ENCODE data around the gene DUSP15.
"Not testable (repeated sequence)": the region's sequence is repeated elsewhere in the genome, so short reads cannot be mapped to it uniquely, and the experiment has no call there.

DUSP15 gene

DNA sequence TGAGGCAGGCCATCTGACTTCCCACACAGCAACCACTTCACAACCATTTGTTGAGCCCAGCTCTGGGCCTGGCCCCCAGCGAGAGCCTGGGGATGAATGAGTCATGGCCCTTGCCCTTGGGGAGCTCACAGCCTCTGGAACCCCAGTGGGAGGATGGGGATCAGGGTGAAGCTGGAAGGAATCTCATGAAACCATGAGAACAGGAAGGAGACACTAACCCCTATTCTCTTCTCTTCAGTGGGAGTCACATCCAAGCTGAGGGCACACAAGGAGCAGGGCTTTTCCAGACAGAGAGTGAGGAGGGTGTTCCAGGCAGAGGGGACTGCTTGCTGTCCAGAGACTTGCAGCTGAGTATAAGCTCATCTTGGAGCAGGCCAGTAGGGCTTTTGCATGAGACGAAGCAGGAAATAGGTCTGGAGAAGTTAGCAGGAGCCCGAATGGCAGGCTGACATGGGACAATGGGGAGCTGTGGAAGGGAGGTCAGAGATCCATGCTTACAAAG, 32.4 kb downstream of the DUSP15 start:
- no peak for DNase-seq

DNA sequence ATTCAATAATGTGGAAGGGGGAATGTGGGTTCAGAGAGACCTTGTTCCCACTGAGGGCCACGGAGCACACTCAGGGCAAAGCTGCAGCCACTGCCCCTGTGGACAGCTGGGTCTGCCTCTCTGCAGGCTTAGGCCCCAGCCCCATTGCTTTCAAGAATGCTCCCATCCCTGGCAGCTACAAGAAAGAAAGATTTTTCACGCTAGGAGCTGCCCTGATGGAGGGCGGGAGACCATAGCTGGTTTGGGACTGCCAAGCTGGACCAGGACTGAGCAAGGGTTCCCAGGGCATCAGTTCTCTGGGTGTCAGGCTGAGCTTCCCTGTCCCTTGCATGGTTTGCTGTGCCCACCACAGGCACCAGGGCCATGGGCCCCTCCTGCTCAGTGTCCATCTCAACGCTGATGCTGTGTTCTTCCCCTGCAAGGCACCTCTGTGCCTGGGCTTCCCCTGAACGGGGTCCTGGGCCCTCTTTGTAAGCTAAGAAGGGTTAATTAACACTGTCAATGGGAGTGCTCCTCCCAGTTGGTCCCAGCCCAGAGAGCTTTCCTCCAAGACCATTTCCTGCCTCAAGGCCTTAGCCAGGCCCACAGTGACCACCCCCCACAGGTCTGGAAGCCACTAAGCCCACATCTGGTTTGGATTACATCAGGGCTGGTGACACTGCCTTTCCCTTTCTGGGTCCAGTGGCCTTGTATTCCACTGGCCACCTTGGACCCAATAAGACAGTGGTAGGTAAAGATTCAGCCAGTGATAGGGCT, 33.3 kb downstream of the DUSP15 start:
- no peak for DNase-seq

DNA sequence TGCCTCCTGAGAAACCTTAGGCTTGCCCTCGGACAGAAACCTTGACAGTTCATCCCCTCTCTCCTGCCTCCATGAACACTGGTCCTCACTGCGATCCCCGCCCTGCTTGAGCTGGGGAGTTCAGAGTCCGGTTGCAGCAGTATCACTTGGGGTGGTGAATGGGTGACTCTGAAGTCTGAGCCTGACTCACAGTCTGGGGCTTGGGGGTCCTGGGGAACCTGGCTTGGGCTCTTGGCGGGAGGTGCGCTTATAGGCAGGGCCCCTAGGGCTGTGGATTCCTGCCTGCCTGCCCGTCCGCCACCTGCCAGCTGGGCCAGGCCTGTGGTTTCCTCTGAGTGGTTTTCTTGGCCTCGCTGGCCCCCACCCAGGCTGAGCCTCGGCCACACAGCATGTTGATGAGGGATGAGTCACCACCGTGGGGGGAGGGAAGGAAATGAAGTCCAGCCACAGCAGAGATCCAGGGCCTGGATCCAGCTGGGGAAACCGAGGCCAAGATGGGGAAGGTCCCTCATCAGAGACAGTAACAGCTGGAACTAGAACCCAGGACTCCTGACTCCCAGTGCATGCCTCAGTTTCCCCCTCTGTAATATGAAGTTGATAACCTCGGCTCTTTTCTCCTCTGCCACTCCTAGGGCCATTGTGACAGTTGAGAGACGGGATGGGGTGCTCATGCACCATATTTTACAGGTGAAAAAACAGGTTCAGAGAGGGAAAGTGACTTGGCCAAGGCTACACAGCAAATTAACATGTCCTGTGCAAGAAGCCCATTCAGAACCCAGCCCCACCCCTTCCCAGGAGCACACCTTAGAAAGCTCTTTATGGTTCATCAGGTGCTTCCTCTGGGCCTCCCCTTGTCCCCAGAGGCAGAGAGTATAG, 34.1 kb downstream of the DUSP15 start:
- no peak for DNase-seq

DNA sequence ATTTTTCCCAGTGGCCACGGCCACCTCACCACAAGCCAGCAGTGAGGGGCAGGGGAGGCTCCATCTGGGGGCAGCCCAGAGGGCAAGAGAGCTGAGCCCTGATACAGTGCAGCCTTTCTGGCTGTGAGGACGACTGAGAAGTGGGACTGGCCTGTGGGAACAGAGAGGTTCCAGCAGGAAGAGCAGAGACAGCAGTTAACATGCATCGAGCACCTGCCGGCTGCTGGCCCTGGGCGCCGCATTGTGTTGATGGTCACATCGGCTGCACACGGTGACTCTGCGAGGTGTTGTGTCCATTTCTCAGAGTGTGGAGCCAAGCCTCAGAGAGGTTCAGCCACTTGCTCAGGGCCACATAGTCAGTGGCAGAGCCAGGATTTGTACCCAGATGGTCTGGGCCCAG, 34.8 kb downstream of the DUSP15 start:
- DNase-seq, result no peak

DNA sequence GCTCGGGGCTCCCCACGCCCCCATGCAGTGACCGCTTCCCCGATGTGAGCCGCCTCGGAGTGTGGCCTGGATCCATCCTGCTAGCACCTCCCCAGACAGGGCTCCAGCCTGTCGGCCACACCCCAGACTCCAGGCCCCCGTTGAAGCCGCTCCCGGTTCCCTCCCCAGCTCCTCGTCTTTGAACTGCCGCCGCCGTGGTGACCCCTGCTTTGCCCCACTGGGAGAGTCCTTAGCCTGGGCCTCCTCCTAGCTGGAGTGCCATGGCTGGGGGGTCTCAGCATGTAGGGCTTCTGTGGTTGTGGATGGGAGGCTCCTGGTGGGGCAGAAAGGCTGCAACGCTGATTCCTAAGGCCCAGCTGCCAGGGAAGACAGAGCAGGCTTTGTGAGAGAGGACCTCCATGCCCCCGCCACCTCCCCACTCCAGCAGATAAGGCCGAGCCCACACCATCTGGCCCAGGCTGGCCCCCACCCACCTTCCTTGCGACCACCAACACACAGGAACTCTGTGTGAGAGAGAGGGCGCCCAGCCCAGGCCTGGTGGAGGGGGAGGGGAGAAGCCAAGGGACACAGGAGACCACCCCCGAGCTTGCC, 36.3 kb downstream of the DUSP15 start:
- DNase-seq, result no peak

DNA sequence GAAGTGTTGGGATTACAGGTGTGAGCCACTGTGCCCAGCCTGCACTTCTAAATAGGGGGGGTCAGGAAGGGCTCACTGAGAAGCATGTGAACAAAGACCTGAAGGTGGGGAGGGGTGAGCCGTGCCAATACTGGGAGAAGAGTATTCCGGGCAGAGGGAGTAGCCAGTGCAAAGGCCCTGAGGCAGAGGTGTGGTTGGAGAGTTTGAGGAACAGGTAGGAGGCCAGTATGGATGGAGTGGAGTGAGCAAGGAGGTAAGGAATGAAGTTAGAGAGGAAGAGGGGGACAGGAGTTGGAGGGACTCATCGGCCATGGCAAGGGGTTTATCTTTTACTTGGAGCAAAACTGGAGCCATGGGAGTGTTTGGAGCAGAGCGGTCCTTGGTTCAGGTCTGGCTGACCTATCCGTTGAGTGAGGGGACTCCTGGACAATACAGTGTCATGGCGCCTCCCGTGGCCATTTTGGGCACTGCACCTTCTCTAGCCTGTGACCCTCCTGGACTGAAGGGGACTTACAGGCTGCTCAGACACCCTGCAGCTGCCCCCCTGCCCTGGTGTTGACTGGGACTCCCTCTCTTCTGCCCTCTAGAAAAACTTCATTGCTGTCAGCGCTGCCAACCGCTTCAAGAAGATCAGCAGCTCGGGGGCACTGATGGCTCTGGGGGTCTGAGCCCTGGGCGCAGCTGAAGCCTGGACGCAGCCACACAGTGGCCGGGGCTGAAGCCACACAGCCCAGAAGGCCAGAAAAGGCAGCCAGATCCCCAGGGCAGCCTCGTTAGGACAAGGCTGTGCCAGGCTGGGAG, 37.0 kb downstream of the DUSP15 start:
- DNase-seq, result peak; percentile 60

DNA sequence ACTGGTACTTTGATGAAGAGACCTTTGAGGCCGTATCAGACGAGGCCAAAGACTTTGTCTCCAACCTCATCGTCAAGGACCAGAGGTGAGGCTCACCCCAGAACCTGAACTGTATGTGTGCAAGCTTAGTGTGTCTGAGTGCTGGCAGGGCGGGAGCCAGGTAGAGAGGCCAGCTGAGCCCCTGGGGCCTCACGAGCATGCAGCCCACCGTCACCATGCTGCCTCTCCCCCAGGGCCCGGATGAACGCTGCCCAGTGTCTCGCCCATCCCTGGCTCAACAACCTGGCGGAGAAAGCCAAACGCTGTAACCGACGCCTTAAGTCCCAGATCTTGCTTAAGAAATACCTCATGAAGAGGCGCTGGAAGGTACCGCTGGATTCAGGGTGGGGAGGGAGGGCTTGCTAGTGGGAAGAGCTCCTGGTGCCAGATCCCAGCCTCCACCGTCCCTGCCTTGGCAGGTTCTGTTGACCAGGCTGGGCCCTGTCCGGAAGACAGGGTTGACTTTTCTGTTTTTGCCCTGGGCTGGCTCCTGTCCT, 38.5 kb downstream of the DUSP15 start:
- no peak for DNase-seq

DNA sequence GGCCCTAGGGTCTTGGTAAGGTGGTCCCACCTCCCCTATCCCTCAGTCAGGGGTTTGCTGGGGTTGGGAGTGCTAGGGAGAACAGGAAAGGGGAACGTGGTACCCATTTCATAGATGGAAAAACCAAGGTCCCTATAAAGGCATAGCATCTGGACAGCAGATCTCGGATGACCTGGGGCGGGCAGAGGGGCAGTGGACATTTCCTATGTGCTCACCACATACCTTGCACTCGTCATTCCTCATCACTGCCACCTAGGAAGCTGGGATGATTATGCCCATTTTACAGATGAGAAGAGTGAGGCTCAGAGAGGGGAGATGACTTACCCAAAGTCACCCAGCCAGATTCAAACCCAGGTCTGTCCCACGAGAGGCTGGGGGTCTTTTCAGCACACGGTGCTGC, 39.1 kb downstream of the DUSP15 start:
- no peak for DNase-seq

DNA sequence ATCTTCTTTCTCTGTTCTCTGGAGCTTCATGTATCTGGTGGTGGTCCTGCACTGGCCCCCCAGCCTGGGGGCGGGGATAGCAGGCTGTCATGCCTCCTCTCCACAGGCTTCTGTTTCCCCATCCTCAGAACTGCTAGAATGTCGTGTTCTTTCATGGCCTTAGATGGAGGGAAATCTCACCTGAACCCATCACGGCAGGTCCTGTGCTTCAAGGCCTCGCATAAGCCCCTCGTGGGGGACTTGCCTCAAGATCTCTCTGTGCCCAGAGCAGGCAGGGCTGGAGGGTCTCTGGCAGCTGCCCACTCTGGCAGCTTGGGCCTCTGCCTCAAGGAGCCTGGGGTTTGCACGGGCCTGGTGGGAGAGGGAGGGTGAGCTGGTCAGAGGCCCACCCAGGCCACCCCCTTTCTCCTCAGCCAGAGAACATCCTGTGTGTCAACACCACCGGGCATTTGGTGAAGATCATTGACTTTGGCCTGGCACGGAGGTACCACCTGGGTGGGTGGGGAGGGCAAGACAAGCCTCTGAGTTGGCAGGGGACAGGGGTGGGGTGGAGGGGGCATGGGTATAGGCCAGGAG, 39.8 kb downstream of the DUSP15 start:
- DNase-seq, result no peak

DNA sequence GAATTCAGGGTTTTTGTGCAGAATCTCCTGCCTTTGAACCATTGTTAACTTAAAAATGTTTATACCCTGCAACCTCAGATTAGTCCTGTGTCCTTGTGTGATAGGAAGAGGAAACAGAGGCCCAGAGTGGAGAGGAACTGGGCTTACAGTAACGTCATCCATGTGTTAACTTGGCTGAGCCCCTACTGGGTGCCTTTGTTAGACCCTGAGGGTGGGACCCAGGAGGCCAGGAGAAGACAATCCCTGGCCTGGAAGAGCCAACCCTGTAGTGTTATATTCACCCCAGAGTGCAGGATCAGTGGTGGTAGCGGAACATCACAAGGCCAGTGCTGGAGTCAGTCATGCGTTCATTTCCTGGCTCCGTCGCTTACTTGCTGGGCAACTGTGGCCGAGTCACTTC, 40.6 kb downstream of the DUSP15 start:
- DNase-seq, result no peak

DNA sequence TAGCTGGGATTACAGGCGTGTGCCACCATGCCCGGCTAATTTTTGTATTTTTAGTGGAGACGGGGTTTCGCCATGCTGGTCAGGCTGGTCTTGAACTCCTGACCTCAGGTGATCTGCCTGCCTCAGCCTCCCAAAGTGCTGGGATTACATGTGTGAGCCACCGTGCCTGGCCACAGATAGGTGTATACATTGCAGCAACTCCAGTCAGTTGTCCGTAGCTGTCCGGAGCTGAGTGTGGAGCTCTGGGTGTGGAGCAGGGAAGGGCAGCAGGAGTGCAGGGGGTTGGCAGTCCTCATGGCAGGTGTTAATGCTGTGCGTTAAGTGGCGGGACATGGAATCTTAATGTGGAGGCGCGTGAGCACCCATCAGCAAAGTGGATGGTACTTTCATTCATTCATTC, 42.3 kb downstream of the DUSP15 start:
- not testable (repeated sequence) for DNase-seq

DNA sequence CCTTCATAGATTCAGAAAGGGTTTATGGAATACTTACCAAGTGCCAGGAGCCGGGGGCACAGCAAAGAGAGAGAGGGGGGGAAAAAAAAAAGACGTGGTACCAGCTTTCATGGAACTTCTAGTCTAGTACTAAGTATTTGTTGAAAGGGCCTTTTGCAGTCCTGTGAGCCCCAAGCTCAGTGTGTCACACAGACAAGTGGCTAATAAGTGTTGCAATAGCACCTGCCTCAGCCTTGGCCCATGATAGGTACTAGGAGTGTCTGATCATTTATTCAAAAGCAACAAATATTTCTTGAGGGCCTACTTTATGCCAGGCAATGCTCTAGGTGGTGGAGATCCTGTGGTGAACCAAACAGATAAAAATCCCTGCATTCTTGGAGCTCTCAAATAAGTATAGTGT, 43.3 kb downstream of the DUSP15 start:
- DNase-seq, result no peak

DNA sequence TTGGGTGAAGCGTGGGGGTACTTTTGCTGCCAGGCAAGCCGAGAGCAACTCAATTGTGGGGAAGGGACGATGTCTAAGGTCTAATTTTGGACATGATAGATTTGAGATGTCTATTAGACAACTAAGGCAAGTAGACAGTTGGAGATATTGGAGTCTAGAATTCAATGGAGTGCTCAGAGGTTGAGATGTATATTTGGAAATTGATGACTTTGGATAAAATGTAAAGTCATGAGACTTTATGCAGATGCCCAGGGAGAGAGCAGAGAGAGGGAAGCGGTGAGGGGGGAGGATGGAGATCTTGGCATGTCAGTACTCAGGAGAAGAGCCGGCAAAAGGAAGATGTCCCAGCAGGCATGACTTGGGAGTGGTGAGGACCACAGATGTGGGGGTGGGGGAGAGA, 44.3 kb downstream of the DUSP15 start:
- no peak for DNase-seq

DNA sequence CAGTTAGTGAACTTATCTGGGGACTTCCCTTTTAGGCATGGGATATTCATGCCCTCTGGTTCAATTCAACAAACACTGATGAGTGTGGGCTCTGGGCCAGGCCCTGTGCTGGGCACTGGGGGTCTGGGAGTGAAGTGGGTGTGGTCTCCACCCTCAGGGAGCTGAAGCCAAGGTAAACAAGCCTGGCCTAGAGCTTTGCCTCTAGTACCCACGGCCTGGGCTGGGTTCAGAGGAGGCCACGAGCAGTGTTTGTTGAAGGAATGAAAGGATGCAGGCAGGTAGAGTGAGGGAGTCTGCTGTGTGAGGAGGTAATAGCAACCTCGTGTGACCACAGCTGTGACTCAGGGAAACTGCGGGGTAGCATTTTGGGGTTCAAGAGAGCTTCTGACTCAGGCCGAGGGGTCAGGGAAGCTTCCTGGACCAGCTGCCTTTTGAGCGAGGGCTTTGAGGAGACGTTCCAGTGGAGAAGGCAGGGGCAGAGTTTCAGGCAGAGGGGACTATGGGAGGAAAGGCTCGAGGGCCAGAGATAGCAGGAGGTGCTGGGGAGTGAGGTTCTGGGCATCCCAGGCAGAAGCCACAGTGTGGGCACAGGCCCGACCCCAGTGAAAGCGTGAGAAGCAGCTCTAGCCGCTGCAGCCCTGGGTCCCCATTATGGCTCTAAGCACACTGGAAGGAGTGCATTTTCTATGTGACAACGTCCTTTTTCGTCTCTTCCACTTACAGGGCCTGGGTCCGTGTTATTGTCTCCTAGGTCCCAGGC, 45.6 kb downstream of the DUSP15 start:
- no peak for DNase-seq

DNA sequence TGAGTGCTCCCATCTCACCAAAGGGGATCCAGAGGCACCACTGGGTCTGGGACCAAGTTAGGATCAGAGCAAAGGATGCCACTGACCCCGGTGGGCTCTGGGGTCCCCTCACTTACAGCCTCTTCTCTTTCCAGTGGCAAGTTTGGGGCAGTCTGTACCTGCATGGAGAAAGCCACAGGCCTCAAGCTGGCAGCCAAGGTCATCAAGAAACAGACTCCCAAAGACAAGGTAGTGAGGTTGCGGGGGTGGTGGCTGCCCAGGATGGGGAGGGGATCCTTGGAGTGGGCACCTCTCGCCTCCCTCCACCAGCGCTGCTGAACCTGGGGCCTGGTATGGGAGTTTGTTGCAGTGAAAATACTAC, 46.2 kb downstream of the DUSP15 start:
- no peak for DNase-seq

DNA sequence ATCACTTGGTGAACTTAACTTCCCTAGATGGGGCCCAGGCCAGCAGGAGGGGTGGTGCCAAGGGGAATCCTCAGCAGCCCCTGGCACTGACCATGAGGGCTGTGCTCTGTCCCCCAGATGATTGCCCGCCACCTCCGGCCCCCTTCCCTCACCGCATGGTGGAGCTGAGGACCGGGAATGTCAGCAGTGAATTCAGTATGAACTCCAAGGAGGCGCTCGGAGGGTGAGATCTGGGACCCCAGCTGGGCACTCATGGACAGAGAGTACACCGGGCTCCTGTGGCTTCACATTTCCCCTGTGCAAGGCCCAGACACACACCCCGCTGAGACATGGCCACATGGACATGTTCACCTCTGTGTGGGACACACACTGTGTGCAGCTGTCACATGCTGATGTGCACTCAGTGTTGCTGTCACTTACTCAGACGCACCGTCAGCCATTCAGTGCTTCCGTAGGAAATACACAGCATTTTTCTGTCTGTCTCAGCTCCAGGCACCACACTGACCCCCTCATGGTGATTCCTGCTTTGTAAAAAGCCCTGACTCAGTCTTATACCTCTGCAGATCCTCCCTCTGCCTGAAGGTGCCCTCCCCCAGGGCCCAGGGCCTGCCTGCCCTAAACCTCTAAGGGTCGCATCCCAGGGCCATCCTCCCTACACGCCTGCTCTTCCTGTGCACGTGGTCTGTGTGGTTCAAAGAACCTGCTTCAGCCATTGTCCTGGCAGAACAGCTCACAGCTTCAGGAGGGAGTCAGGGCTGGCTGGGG, 46.8 kb downstream of the DUSP15 start:
- no peak for DNase-seq

DNA sequence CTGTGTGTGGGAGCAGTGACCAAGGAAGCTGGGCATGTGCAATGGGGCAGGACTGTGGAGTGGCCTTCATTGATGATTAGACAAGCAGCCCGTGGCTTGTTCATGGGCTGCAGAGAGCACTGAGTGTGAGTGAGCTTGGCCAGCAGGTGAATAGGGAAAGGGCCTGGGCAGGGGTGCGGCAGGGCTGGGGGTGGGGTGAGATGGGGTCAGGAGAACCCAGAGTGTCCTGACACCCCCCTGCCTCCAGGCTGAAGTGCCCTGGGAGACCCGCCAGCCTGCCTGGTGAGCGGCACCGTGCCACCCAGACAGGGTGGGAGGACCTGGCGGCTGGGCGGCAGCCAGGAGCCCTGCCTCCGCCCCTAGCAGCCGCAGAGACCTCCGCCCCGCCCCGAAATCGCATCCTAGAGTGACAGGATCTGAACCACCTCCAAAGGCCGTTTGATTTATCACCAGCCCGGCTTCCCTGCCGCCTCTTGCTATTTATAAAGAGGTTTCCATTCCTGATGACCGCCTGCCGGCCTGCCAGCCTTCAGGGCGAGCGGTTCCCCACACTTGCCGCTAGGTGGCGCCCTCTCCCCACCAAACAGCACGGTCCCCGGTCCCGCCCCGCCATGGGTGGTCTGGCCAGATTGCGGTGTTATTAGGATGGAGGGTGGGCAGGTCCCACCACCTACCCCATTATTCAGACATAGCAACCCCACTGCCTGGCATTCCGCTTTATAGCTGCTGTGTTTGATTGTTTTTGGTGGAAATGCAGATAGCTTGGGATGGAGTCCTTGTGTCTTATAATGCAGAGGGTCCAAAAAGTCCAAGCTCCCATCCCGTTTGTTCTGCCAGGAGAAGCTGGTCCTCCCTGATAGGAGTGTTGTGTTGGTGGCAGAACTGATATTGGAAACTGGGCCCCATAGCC, 47.7 kb downstream of the DUSP15 start:
- peak; percentile 81 for DNase-seq

DNA sequence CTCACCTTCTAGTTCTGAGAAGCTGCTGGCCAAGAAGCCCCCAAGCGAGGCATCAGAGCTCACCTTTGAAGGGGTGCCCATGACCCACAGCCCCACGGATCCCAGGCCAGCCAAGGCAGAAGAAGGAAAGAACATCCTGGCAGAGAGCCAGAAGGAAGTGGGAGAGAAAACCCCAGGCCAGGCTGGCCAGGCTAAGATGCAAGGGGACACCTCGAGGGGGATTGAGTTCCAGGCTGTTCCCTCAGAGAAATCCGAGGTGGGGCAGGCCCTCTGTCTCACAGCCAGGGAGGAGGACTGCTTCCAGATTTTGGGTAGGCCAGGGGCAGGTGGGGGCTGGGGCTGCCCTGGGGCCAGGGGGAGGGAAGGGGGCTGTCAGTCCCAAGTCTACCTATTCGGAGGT, 48.9 kb downstream of the DUSP15 start:
- no peak for DNase-seq

DNA sequence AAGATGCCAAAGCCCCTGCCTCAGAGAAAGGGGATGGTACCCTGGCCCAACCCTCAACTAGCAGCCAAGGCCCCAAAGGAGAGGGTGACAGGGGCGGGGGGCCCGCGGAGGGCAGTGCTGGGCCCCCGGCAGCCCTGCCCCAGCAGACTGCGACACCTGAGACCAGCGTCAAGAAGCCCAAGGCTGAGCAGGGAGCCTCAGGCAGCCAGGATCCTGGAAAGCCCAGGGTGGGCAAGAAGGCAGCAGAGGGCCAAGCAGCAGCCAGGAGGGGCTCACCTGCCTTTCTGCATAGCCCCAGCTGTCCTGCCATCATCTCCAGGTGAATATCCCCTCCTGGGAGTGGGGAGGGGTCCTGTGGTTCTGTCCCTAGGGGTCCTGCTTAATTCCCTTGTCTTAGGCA, 50.1 kb downstream of the DUSP15 start:
- DNase-seq, result no peak
